ENCODE measurements around the gene CNIH3.
"Not testable (repeated sequence)": the region's sequence is repeated elsewhere in the genome, so short reads cannot be mapped to it uniquely, and the experiment has no call there.

CNIH3 gene

GRCh38 chr1:224691148-224691925, 75.2 kb downstream of the CNIH3 start:
- DNase-seq, result no peak

- no peak for DNase-seq
Observed at GRCh38 chr1:224694969-224695368, 78.9 kb downstream of the CNIH3 start.

- no peak for DNase-seq
Observed at GRCh38 chr1:224696021-224696420, 79.9 kb downstream of the CNIH3 start.

GRCh38 chr1:224696891-224697765, 81.0 kb downstream of the CNIH3 start:
- DNase-seq, result no peak

GRCh38 chr1:224698015-224698451, 81.9 kb downstream of the CNIH3 start:
- DNase-seq, result no peak

GRCh38 chr1:224700918-224701531, 84.9 kb downstream of the CNIH3 start:
- no peak for DNase-seq

GRCh38 chr1:224703702-224704101, 87.6 kb downstream of the CNIH3 start:
- DNase-seq, result no peak

GRCh38 chr1:224704107-224704735, 88.1 kb downstream of the CNIH3 start:
- no peak for DNase-seq

- DNase-seq, result no peak
Observed at GRCh38 chr1:224705578-224705977, 89.5 kb downstream of the CNIH3 start.

GRCh38 chr1:224707843-224708725, 92.0 kb downstream of the CNIH3 start:
- no peak for DNase-seq

- DNase-seq, result no peak
Observed at GRCh38 chr1:224710196-224710595, 94.1 kb downstream of the CNIH3 start.

- DNase-seq, result not testable (repeated sequence)
Observed at GRCh38 chr1:224711231-224711756, 95.2 kb downstream of the CNIH3 start.

GRCh38 chr1:224711876-224712275, 95.8 kb downstream of the CNIH3 start:
- DNase-seq, result no peak

GRCh38 chr1:224713228-224713627, 97.1 kb downstream of the CNIH3 start:
- DNase-seq, result no peak

- no peak for DNase-seq
Observed at GRCh38 chr1:224714553-224714952, 98.4 kb downstream of the CNIH3 start.

GRCh38 chr1:224718470-224719053, 102.4 kb downstream of the CNIH3 start:
- no peak for DNase-seq

- no peak for DNase-seq
Observed at GRCh38 chr1:224719716-224720115, 103.6 kb downstream of the CNIH3 start.

- DNase-seq, result no peak
Observed at GRCh38 chr1:224720216-224720615, 104.1 kb downstream of the CNIH3 start.

- DNase-seq, result no peak
Observed at GRCh38 chr1:224721000-224721399, 104.9 kb downstream of the CNIH3 start.

- no peak for DNase-seq
Observed at GRCh38 chr1:224722838-224723237, 106.7 kb downstream of the CNIH3 start.

GRCh38 chr1:224724566-224724965, 108.4 kb downstream of the CNIH3 start:
- no peak for DNase-seq
